ENCODE results near the gene DOCK1.

The DOCK1 gene

DNA sequence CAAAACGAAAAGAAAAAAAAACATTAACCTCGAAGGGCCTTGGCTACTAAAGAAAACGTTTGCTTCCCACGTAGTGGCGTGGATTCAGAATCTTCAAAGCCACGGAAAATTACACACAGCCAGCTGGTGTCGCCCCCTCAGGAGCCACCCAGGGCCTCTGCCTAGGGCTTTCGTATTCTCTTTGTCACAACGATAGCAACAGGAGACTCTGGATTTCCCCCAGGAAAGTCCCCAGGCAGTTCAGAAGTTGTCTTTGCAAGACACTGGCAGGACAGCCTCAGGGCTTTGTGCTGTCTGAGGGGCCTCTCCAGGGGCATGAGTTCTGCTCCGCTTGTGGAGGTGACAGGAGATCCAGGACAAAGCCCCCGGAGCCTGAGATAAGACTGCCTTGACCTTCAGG is 441.4 kb downstream of the DOCK1 start:
- no peaks in the 10 kb centered on the region for H3K27me3 ChIP-seq (ENCODE audit: control insufficient read depth, insufficient read depth, low read length)
- H3K4me3 ChIP-seq (ENCODE audit: low read length): no peak overlapping the region
- no peaks in the 10 kb centered on the region for H3K9me3 ChIP-seq (ENCODE audit: control insufficient read depth, insufficient read depth, low read length)
- H3K36me3 ChIP-seq (ENCODE audit: control insufficient read depth, insufficient read depth, low read length): 0 out of 2 replicates have a peak, but pooled peaks cover 3% of the 10 kb centered on the region
- no CpG with 5 or more reads among the region's 11 CpGs for WGBS (ENCODE audit: insufficient coverage, insufficient read length)
- DNase-seq (ENCODE audit: low read depth, low spot score): no peak
- H3K27ac ChIP-seq (ENCODE audit: low read length): no peak overlapping the region
- H3K4me1 ChIP-seq (ENCODE audit: control insufficient read depth, insufficient read depth, low read length): no peaks in the 10 kb centered on the region

DNA sequence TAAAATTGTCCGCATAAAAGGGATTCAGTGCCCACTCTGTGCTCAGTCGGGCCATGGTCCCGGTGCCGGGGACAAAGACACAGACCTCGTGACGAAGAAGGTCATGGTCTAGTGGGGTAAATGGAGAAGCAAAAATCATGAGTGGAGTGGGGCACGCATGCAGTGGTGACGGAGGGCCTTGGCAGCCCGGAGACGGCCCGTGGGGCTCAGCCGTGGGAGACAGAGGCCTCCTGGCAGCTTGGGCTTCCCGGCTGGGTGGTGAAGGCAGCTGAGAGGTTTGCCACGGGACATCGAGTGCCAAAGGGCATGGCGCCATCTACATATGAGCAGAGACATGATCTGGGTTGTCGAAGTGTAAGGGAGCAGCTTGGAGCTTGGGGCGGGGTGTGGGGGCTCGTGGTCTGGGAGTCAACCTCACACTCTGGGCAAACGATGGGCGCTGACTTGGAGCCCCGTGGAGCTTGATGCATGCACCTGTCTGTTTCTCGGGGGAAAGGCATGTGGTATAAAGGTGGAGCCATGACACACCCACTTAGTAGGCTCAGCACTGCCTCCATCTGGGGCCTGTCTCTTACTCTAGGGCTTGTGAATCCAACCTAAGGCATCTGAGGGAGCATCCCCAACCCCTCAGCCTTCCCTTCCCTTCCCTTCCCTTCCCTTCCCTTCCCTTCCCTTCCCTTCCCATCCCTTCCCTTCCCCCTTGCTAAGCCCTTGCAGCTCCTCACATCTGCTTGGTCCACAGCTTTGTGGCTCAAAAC is 442.2 kb downstream of the DOCK1 start:
- H3K27ac ChIP-seq (ENCODE audit: low read length): no peak overlapping the region
- DNase-seq (ENCODE audit: low read depth, low spot score): no peak
- H3K4me1 ChIP-seq (ENCODE audit: control insufficient read depth, insufficient read depth, low read length): no peaks in the 10 kb centered on the region
- no peak overlapping the region; the same call in 1 of the 2 replicates for H3K4me3 ChIP-seq (ENCODE audit: low read length)
- no peaks in the 10 kb centered on the region for H3K9me3 ChIP-seq (ENCODE audit: control insufficient read depth, insufficient read depth, low read length)
- WGBS (ENCODE audit: insufficient coverage, insufficient read length): no CpG with 5 or more reads among the region's 23 CpGs
- H3K27me3 ChIP-seq (ENCODE audit: control insufficient read depth, insufficient read depth, low read length): no peaks in the 10 kb centered on the region
- 0 out of 2 replicates have a peak, but pooled peaks cover 3% of the 10 kb centered on the region for H3K36me3 ChIP-seq (ENCODE audit: control insufficient read depth, insufficient read depth, low read length)

DNA sequence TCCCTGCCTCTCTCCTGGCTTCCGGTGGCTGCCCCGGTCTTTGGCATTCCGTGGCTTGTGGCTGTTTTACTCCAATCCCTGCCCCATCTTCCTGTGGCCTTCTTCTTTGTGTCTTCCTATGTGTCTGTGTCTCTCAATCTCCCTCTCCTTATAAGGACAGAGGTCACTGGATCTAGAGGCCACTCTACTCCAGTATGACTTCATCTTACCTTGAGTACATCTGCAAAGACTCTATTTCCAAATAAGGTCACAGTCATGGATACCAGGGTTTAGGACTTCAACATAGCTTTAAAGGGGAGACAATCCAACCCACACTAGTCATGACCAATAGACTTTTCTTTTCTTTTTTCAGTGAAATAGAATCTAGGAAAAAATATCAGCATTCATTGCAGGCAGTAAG is 444.5 kb downstream of the DOCK1 start:
- no peaks in the 10 kb centered on the region for H3K27me3 ChIP-seq (ENCODE audit: control insufficient read depth, insufficient read depth, low read length)
- no peak overlapping the region for H3K4me3 ChIP-seq (ENCODE audit: low read length)
- peaks cover 1% of the 10 kb centered on the region; the same call in 1 of the 2 replicates for H3K4me1 ChIP-seq (ENCODE audit: control insufficient read depth, insufficient read depth, low read length)
- no CpG with 5 or more reads among the region's 3 CpGs for WGBS (ENCODE audit: insufficient coverage, insufficient read length)
- 0 out of 2 replicates have a peak, but pooled peaks cover 3% of the 10 kb centered on the region for H3K36me3 ChIP-seq (ENCODE audit: control insufficient read depth, insufficient read depth, low read length)
- no peaks in the 10 kb centered on the region for H3K9me3 ChIP-seq (ENCODE audit: control insufficient read depth, insufficient read depth, low read length)
- H3K27ac ChIP-seq (ENCODE audit: low read length): no peak overlapping the region
- DNase-seq (ENCODE audit: low read depth, low spot score): no peak

DNA sequence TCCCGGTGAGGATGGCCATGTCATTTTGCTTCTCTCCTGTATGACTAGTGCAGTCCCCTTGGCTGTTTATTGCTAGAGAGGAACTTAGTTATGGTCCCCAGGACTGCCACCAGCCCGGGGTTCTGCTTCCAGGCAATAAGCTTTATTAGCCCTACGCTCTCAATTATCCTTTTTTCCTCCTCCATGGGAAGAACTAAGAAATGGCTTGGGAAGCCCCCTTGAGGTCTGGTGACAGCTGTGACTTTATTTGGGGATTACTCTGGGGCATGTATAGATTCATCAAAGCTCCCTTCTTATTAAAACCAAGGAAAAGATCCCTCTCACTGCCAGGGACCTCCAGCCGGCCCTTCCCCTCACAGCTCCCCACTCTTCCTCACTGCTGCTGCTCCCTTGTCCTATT is 446.3 kb downstream of the DOCK1 start:
- Histone ChIP-seq H3K27me3 (ENCODE audit: control insufficient read depth, insufficient read depth, low read length) (no peaks in the 10 kb centered on the region), H3K4me3 (ENCODE audit: low read length) (no peak overlapping the region), H3K4me1 (ENCODE audit: control insufficient read depth, insufficient read depth, low read length) (peaks cover 1% of the 10 kb centered on the region; the same call in 1 of the 2 replicates), H3K36me3 (ENCODE audit: control insufficient read depth, insufficient read depth, low read length) (no peaks in the 10 kb centered on the region), H3K9me3 (ENCODE audit: control insufficient read depth, insufficient read depth, low read length) (no peaks in the 10 kb centered on the region), H3K27ac (ENCODE audit: low read length) (no peak overlapping the region)
- DNase-seq (ENCODE audit: low read depth, low spot score): no peak
- no CpG with 5 or more reads among the region's 4 CpGs for WGBS (ENCODE audit: insufficient coverage, insufficient read length)

DNA sequence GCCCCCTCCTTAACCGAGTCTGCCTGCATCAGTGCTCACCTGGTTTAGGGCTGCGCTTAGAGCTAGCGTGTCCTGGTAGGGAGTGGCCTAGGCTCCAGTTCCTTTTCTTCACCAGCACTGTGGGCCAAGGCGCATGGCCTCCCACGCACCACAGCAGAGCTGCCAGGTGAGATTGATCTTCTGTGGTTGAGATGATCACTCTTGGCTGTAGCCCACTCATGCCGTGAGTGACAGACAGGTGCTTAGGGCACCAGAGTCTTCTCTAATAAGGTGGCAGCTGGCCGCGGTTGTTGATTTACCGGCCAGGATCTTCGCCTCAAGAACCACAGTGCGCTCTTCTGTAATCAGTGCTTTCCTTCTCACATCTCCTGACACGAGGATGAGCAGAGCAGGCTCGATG is 448.3 kb downstream of the DOCK1 start:
- no peaks in the 10 kb centered on the region for H3K9me3 ChIP-seq (ENCODE audit: control insufficient read depth, insufficient read depth, low read length)
- H3K4me3 ChIP-seq (ENCODE audit: low read length): no peak overlapping the region
- no peaks in the 10 kb centered on the region for H3K27me3 ChIP-seq (ENCODE audit: control insufficient read depth, insufficient read depth, low read length)
- no CpG with 5 or more reads among the region's 13 CpGs for WGBS (ENCODE audit: insufficient coverage, insufficient read length)
- DNase-seq (ENCODE audit: low read depth, low spot score): no peak
- H3K27ac ChIP-seq (ENCODE audit: low read length): no peak overlapping the region
- 0 out of 2 replicates have a peak, but pooled peaks cover 3% of the 10 kb centered on the region for H3K36me3 ChIP-seq (ENCODE audit: control insufficient read depth, insufficient read depth, low read length)
- H3K4me1 ChIP-seq (ENCODE audit: control insufficient read depth, insufficient read depth, low read length): peaks cover 1% of the 10 kb centered on the region; the same call in 1 of the 2 replicates

DNA sequence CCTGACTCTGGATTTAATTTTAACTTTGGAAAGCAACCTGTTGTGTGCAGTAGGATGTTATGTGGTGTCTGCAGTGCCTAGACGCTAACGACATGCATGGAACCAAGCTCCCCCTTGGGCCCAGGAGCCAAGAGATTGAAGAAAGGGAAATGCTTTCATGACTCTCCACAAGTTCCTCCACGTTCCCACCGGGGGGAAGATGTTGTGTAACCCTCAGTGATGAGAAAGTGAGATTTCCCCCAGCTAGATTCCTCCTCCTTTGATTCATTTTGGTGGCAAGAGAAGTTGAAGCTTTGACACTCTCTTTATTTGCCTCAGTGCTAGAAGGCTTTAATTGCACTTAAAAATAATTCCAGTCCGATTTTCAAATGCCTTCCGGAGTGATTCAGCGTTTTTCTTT is 449.0 kb downstream of the DOCK1 start:
- DNase-seq (ENCODE audit: low read depth, low spot score): no peak
- H3K27ac ChIP-seq (ENCODE audit: low read length): no peak overlapping the region
- no CpG with 5 or more reads among the region's 7 CpGs for WGBS (ENCODE audit: insufficient coverage, insufficient read length)
- H3K4me1 ChIP-seq (ENCODE audit: control insufficient read depth, insufficient read depth, low read length): peaks cover 1% of the 10 kb centered on the region; the same call in 1 of the 2 replicates
- no peaks in the 10 kb centered on the region for H3K27me3 ChIP-seq (ENCODE audit: control insufficient read depth, insufficient read depth, low read length)
- no peaks in the 10 kb centered on the region for H3K9me3 ChIP-seq (ENCODE audit: control insufficient read depth, insufficient read depth, low read length)
- no peak overlapping the region for H3K4me3 ChIP-seq (ENCODE audit: low read length)
- 0 out of 2 replicates have a peak, but pooled peaks cover 3% of the 10 kb centered on the region for H3K36me3 ChIP-seq (ENCODE audit: control insufficient read depth, insufficient read depth, low read length)

DNA sequence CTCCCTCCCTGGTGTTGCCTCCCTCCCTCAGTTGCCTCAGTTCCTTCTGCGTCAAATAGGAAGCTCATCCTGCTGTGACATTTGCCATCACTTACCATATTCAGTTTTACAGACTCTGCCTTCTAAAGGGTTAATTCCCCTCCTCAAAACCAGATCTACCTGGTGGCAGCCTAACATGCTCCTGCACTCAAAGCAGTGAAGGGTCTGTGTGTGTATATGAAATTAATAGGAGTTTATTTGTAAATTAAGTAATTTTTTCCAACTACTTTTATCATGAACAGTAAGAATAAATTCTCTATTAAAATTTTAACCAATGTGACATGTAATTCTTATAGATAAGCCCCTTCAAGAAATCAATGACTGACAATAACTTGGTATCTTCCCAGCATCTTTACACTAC is 449.8 kb downstream of the DOCK1 start:
- DNase-seq (ENCODE audit: low read depth, low spot score): no peak
- Histone ChIP-seq H3K9me3 (ENCODE audit: control insufficient read depth, insufficient read depth, low read length) (no peaks in the 10 kb centered on the region), H3K36me3 (ENCODE audit: control insufficient read depth, insufficient read depth, low read length) (0 out of 2 replicates have a peak, but pooled peaks cover 3% of the 10 kb centered on the region), H3K4me1 (ENCODE audit: control insufficient read depth, insufficient read depth, low read length) (peaks cover 1% of the 10 kb centered on the region; the same call in 1 of the 2 replicates), H3K27ac (ENCODE audit: low read length) (no peak overlapping the region), H3K27me3 (ENCODE audit: control insufficient read depth, insufficient read depth, low read length) (no peaks in the 10 kb centered on the region), H3K4me3 (ENCODE audit: low read length) (no peak overlapping the region)
- no CpG with 5 or more reads among the region's 1 CpG for WGBS (ENCODE audit: insufficient coverage, insufficient read length)

DNA sequence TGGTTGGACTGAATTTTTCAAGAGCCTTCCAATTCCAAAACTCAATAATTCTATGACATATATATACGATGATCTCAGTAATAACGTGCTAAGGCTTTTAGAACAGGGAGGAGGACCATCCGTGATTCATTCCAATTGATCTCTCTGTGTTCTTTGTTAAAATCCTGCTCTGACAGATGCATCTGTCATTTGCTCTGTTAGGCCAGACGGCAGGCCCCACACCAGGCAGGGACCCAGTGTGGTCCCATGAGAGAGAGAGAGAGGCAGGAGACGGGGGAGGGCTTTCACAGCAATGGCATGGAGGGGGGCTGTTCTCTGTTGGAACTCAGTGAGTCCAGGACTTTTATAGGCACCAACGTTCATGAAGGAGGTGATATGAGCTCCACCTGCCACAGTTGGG is 451.1 kb downstream of the DOCK1 start:
- Histone ChIP-seq H3K27me3 (ENCODE audit: control insufficient read depth, insufficient read depth, low read length) (no peaks in the 10 kb centered on the region), H3K9me3 (ENCODE audit: control insufficient read depth, insufficient read depth, low read length) (no peaks in the 10 kb centered on the region), H3K4me1 (ENCODE audit: control insufficient read depth, insufficient read depth, low read length) (peaks cover 1% of the 10 kb centered on the region; the same call in 1 of the 2 replicates), H3K4me3 (ENCODE audit: low read length) (no peak overlapping the region), H3K36me3 (ENCODE audit: control insufficient read depth, insufficient read depth, low read length) (0 out of 2 replicates have a peak, but pooled peaks cover 3% of the 10 kb centered on the region), H3K27ac (ENCODE audit: low read length) (no peak overlapping the region)
- no peak for DNase-seq (ENCODE audit: low read depth, low spot score)
- WGBS (ENCODE audit: insufficient coverage, insufficient read length): no CpG with 5 or more reads among the region's 6 CpGs

DNA sequence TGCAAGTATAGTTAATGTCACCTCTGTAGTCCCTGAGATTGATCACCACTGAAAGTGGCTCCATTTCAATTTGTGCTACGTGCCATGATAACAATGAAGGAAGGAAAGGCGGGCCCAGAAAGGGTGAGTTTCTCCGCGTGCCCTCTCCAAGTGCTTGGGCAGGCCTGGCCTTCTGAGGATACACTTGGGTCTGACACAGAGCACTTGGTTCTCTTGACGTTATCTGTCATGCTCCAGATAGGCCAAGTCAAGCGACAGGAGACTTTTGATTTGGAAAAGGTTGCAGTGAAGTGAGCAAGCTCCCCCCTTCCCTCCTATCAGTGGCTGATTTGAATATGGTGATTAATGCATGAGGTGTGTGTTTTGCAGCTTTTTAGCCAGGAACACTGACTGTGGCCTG is 452.0 kb downstream of the DOCK1 start:
- WGBS (ENCODE audit: insufficient coverage, insufficient read length): no CpG with 5 or more reads among the region's 6 CpGs
- H3K27ac ChIP-seq (ENCODE audit: low read length): no peak overlapping the region
- H3K4me1 ChIP-seq (ENCODE audit: control insufficient read depth, insufficient read depth, low read length): peaks cover 1% of the 10 kb centered on the region; the same call in 1 of the 2 replicates

DNA sequence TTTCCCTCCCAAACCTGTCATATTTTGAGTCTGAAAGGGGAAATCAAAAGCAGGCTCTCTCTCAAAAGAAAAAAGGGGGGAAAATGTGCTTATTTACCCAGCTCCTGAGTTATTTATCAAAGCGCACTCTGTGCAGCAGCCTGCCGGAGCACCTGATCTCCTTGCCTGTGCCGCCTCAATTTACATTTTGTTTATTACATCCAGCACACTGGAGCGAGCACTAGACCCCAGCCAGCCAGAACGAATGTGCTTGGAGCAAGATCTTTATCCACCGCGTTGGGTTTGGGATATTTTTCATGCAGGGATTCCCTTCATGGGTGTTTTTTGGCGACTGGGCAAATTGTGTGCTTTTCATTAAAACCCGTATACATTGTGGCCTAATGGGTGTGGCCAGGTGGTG is 453.1 kb downstream of the DOCK1 start:
- Histone ChIP-seq H3K4me1 (ENCODE audit: control insufficient read depth, insufficient read depth, low read length) (peaks cover 1% of the 10 kb centered on the region; the same call in 1 of the 2 replicates), H3K27ac (ENCODE audit: low read length) (no peak overlapping the region), H3K36me3 (ENCODE audit: control insufficient read depth, insufficient read depth, low read length) (0 out of 2 replicates have a peak, but pooled peaks cover 3% of the 10 kb centered on the region), H3K27me3 (ENCODE audit: control insufficient read depth, insufficient read depth, low read length) (no peaks in the 10 kb centered on the region), H3K4me3 (ENCODE audit: low read length) (no peak overlapping the region), H3K9me3 (ENCODE audit: control insufficient read depth, insufficient read depth, low read length) (no peaks in the 10 kb centered on the region)
- no CpG with 5 or more reads among the region's 9 CpGs for WGBS (ENCODE audit: insufficient coverage, insufficient read length)
- no peak for DNase-seq (ENCODE audit: low read depth, low spot score)

More for the DNA sequence above, 452.0 kb downstream of the DOCK1 start:
- Histone ChIP-seq H3K4me3 (ENCODE audit: low read length) (no peak overlapping the region), H3K27me3 (ENCODE audit: control insufficient read depth, insufficient read depth, low read length) (no peaks in the 10 kb centered on the region), H3K36me3 (ENCODE audit: control insufficient read depth, insufficient read depth, low read length) (0 out of 2 replicates have a peak, but pooled peaks cover 3% of the 10 kb centered on the region), H3K9me3 (ENCODE audit: control insufficient read depth, insufficient read depth, low read length) (no peaks in the 10 kb centered on the region)
- DNase-seq (ENCODE audit: low read depth, low spot score): no peak

Measured in iPS DF 6.9 (cell line).